Measurements from ENCODE around the gene ATXN1.
A peak's percentile ranks its signal among the peaks of the same experiment; 100 is the strongest.

Gene ATXN1

GRCh38 chr6:16673011-16673797 is 88.1 kb downstream of the ATXN1 start:
- no peak for DNase-seq (ENCODE audit: low read depth in 2 of 2)

- no peak for DNase-seq (ENCODE audit: low read depth in 2 of 2)
Observed at GRCh38 chr6:16671302-16672289, 89.7 kb downstream of the ATXN1 start.

GRCh38 chr6:16670617-16671051 is 90.6 kb downstream of the ATXN1 start:
- no peak for DNase-seq (ENCODE audit: low read depth in 2 of 2)

- no peak for DNase-seq (ENCODE audit: low read depth in 2 of 2)
Observed at GRCh38 chr6:16670183-16670582, 91.1 kb downstream of the ATXN1 start.

GRCh38 chr6:16669227-16669626 is 92.0 kb downstream of the ATXN1 start:
- peak; percentile 50 to 56 for DNase-seq (ENCODE audit: low read depth in 2 of 2)

GRCh38 chr6:16667509-16667908 is 93.8 kb downstream of the ATXN1 start:
- DNase-seq (ENCODE audit: low read depth in 2 of 2): no peak

- no peak for DNase-seq (ENCODE audit: low read depth in 2 of 2)
Observed at GRCh38 chr6:16665992-16666391, 95.3 kb downstream of the ATXN1 start.

GRCh38 chr6:16665182-16665581 is 96.1 kb downstream of the ATXN1 start:
- DNase-seq (ENCODE audit: low read depth in 2 of 2): no peak

- no peak for DNase-seq (ENCODE audit: low read depth in 2 of 2)
Observed at GRCh38 chr6:16663901-16664300, 97.4 kb downstream of the ATXN1 start.

- DNase-seq (ENCODE audit: low read depth in 2 of 2): no peak
Observed at GRCh38 chr6:16660157-16660497, 101.1 kb downstream of the ATXN1 start.

GRCh38 chr6:16659466-16660156 is 101.6 kb downstream of the ATXN1 start:
- no peak for DNase-seq (ENCODE audit: low read depth in 2 of 2)

GRCh38 chr6:16658348-16659034 is 102.8 kb downstream of the ATXN1 start:
- DNase-seq (ENCODE audit: low read depth in 2 of 2): no peak

GRCh38 chr6:16657768-16658167 is 103.5 kb downstream of the ATXN1 start:
- no peak for DNase-seq (ENCODE audit: low read depth in 2 of 2)

- DNase-seq (ENCODE audit: low read depth in 2 of 2): no peak
Observed at GRCh38 chr6:16656451-16656850, 104.8 kb downstream of the ATXN1 start.

- no peak for DNase-seq (ENCODE audit: low read depth in 2 of 2)
Observed at GRCh38 chr6:16654701-16655100, 106.6 kb downstream of the ATXN1 start.

- no peak for DNase-seq (ENCODE audit: low read depth in 2 of 2)
Observed at GRCh38 chr6:16653226-16653625, 108.0 kb downstream of the ATXN1 start.

GRCh38 chr6:16651871-16652270 is 109.4 kb downstream of the ATXN1 start:
- no peak for DNase-seq (ENCODE audit: low read depth in 2 of 2)

GRCh38 chr6:16649890-16650289 is 111.4 kb downstream of the ATXN1 start:
- no peak for DNase-seq (ENCODE audit: low read depth in 2 of 2)

GRCh38 chr6:16649241-16649640 is 112.0 kb downstream of the ATXN1 start:
- DNase-seq (ENCODE audit: low read depth in 2 of 2): no peak

GRCh38 chr6:16648003-16648402 is 113.3 kb downstream of the ATXN1 start:
- no peak for DNase-seq (ENCODE audit: low read depth in 2 of 2)

- DNase-seq (ENCODE audit: low read depth in 2 of 2): no peak
Observed at GRCh38 chr6:16647422-16647821, 113.8 kb downstream of the ATXN1 start.
